ENCODE measurements around the gene LMOD3.

Gene LMOD3

DNA sequence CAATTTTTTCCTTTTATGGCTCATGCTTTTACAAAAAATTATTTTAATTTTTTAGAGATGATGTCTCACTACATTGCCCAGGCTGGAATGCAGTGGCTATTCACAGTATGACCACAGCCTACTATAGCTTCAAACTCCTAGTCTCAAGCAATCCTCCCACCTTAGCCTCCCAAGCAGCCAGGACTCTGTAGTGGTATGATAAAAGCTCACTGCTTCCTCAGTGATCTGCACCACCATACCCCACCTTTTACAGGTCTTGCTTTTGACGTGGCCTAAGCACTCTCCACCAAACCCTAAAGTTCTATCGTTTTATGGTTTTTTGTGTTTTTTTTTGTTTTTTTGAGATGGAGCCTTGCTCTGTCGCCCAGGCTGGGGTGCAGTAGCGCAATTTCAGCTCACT lies 56.3 kb downstream of the LMOD3 start:
- in situ Hi-C loops (cut with HindIII; ENCODE audit: low sequenced_read_pairs) = no loop called here

DNA sequence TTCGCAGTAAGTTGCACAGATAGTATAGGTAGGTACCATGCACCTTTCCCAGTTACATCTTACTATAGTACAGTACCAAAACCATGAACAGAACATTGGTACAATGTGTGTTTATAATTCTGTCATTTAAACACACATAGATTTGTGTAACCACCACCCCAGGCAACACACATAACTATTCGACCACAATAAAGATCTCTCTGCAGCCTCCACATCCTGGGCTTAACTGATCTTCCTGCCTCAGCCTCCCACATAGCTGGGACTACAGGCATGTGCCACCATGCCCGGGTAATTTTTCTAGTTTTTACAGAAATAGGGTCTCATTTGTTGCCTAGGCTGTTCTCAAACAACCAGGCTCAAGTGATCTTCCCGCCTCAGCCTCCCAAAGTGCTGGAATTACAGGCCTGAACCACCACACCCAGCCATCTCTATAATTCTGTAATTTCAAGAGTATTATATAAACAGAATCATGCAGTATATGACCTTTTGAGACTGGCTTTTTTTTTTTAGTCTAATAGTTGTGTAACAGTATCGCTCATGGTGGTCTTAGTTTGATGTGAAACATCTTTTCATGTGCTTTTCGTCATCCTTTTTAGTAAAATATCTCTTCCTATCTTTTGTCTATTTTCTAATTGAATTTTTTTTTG lies 57.0 kb downstream of the LMOD3 start:
- in situ Hi-C loops (cut with HindIII; ENCODE audit: low sequenced_read_pairs) = no loop called here

GRCh38 chr3:69063636-69064035 lies 58.8 kb downstream of the LMOD3 start:
- in situ Hi-C loops (cut with HindIII; ENCODE audit: low sequenced_read_pairs) = no loop called here

DNA sequence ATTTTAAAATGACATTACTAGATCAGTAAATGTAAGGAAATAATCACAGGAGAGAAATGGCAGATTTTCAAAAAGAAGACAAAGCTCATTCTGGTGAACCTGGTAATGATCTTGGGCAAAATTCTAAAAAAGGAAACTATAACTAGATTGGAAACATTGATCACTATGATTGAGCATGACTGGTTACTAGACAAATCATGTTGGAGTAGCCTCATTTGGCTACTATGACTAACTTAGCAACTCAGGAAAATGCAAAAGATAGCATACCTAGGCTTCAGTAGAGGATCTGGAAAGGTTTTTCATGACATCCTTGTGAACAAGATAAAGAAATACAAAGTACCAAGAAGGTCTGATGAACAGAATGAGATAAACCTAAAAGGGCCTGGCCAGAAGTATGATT lies 62.7 kb downstream of the LMOD3 start:
- in situ Hi-C loops (cut with HindIII; ENCODE audit: low sequenced_read_pairs) = no loop called here

- in situ Hi-C loops (cut with HindIII; ENCODE audit: low sequenced_read_pairs) = no loop called here
Observed at GRCh38 chr3:69058947-69059224, 63.5 kb downstream of the LMOD3 start.

- in situ Hi-C loops (cut with HindIII; ENCODE audit: low sequenced_read_pairs) = no loop called here
Observed at GRCh38 chr3:69058180-69058946, 64.0 kb downstream of the LMOD3 start.
